Fibroblast of peridontal ligament (primary cell): ENCODE measurements around the gene GET4.
"Not testable (repeated sequence)": the region's sequence is repeated elsewhere in the genome, so short reads cannot be mapped to it uniquely, and the experiment has no call there.

Source experiments
- DNase-seq: peaks from one replicate; pipeline ENCODE4 v3.0.0-alpha.2; 2010; ENCODE audit errors: extremely low read depth

The GET4 gene

GRCh38 chr7:845091-845490 lies 31.3 kb upstream of the GET4 start:
- no peak for DNase-seq

DNA sequence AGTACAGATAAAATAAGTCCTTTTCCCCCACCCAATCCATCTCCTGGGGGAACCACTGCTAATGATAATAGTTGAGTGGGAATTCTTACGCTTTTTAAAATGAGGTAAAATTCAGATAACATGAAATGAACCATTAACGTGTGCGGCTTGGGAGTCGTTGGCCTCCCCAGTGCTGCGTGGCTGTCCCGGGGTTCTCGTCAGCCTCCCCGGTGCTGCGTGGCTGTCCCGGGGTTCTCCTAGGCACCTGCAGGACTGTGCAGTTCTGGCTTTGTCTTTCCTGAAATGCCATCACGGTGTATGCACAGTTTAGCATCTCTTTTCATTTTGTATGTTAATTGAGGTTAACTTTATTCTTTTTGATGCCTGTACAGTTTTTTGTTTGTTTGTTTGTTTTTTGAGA lies 30.6 kb upstream of the GET4 start:
- no peak for DNase-seq

GRCh38 chr7:846958-847650 lies 29.2 kb upstream of the GET4 start:
- not testable (repeated sequence) for DNase-seq

- DNase-seq: not testable (repeated sequence)
Measured at GRCh38 chr7:847728-848127, 28.6 kb upstream of the GET4 start.

DNA sequence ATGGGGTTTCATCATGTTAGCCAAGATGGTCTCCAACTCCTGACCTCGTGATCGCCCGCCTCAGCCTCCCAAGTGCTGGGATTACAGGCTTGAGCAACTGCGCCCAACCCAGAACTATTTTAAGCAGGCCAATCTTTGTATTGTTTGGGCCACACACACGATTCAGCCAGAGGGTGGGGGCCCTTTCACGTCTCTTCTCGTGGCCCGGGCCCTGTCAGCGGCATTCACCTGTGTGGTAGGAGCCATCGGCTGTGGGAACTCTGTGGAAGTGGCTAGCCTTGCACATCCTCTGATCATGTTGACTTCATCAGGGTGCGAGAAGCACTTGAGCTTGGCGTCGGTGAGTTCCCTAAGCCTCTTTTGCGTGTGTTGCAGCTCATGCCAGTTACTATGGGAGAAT lies 27.2 kb upstream of the GET4 start:
- no peak for DNase-seq

DNA sequence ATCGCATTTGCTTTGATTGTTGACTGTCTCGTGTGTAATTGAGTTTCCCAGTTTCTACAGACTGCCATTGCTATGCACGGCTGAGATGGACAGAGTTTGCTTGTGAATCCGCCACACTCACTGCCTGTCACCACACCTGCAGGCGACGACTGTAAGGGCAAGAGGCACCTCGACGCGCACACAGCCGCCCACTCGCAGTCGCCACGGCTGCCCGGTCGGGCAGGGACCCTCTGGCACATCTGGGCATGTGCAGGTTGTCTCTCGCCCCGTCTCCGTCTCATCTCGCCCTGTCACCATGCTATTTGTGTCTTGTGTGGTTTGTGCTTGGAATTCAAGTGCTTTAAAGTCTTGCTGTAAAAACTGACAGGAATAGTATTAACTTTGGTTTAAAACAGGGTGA lies 26.6 kb upstream of the GET4 start:
- DNase-seq: no peak

DNA sequence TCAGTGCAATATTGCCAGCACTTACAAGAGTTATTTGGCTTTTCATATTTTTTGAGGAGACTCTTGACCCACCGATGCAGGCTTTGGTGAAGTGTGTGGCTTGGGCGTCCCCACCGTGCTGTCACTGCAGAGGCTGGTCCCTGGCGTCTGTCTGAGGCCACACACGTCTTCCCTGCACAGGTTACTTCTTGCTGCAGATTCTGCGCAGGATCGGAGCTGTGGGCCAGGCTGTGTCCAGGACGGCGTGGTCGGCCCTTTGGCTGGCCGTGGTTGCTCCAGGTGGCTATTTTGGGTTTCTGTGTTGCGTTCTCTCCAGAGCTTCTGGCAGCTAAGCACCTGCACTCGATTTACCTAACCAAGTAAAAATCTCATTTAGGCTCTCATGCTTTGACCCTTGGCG lies 25.1 kb upstream of the GET4 start:
- no peak for DNase-seq

GRCh38 chr7:853366-854117 lies 22.8 kb upstream of the GET4 start:
- no peak for DNase-seq

GRCh38 chr7:854118-854775 lies 22.1 kb upstream of the GET4 start:
- no peak for DNase-seq

- DNase-seq: no peak
Measured at GRCh38 chr7:855686-856369, 20.5 kb upstream of the GET4 start.

GRCh38 chr7:856444-857095 lies 19.8 kb upstream of the GET4 start:
- DNase-seq: no peak

- no peak for DNase-seq
Measured at GRCh38 chr7:857661-858060, 18.7 kb upstream of the GET4 start.

GRCh38 chr7:859359-860030 lies 16.9 kb upstream of the GET4 start:
- DNase-seq: no peak

DNA sequence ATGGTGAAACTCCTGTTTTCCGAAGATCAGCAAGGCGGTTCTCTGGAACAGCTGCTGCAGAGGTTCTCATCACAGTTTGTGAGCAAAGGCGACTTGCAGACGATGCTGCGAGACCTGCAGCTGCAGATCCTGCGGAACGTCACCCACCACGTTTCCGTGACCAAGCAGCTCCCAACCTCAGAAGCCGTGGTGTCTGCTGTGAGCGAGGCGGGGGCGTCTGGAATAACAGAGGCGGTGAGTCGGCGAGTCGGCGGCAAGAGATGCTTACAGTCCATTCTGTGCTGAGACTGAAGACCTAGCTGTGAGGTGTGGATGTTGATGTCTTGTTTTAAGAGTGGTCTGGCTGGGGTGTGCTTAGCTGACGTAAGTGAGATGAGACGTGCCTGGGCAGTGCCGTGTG lies 16.2 kb upstream of the GET4 start:
- no peak for DNase-seq

- DNase-seq: no peak
Measured at GRCh38 chr7:861222-861621, 15.1 kb upstream of the GET4 start.

- DNase-seq: no peak
Measured at GRCh38 chr7:862157-862556, 14.2 kb upstream of the GET4 start.

GRCh38 chr7:863106-863505 lies 13.2 kb upstream of the GET4 start:
- no peak for DNase-seq

GRCh38 chr7:865921-866320 lies 10.4 kb upstream of the GET4 start:
- DNase-seq: no peak

DNA sequence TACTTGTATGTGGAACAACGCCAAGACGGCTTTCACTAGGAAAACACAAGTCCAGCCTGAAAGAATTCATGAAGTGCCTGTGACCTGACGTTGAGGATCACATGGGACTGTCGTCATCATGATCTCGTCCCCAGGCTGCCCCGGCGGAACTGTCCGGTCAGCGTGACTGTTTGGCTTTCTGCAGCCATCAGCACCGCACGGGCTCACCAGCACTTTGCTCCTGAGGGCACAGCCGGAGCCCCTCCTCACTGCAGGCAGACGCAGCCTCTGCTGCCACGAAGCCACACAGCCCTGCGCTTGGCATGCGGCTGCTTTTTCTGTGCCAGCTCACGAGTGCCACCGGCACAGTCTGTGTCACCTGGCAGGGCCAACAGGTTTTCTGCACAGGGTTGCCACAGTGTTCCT lies 9.4 kb upstream of the GET4 start:
- DNase-seq: peak; percentile 59

GRCh38 chr7:867406-868188 lies 8.8 kb upstream of the GET4 start:
- DNase-seq: peak; percentile 33

GRCh38 chr7:868189-868486 lies 8.2 kb upstream of the GET4 start:
- DNase-seq: no peak
